HepG2 (cell line): ENCODE measurements around the gene SLC13A5. TPM values are rescaled to one million over a fixed set of nuclear protein-coding genes. Genes with fewer than 3 reads are reported as not detected.

Source experiments
- ATAC-seq: fragments of 200-7000 bp; cut with Tn5 transposase; 3 replicates; pipeline ENCODE4 v1.9.1; 2020; ENCODE audit warnings: mild to moderate bottlenecking, moderate library complexity
- BruUV-seq: library from RNA; stranded (reverse); fragments of 400-500 nt; replicated peaks from 2 replicates; lab custom pipeline; 2021; lab: Mats Ljungman, UMichigan
- CTCF ChIA-PET: fragments of 300-600 bp; formaldehyde crosslinking; extraction: SDS; loops from one replicate; lab custom pipeline; 2021; ENCODE audit warnings: low total read pairs, inconsistent platforms, low intra/inter-chr PET ratio; lab: Yijun Ruan, JAX
- POLR2A ChIA-PET: fragments of 350-600 bp; sonication (Branson Sonifier 250); formaldehyde crosslinking; loops from one replicate; lab custom pipeline; 2020; ENCODE audit warnings: antibody characterized with exemption, inconsistent platforms; lab: Yijun Ruan, JAX
- DNase-seq: peaks from one replicate; pipeline ENCODE4 v3.0.0-alpha.2; 2015; ENCODE audit warnings: low spot score
- FAIRE-seq: peaks from 3 replicates; lab custom pipeline; 2011; peaks lifted over from hg19 to GRCh38; lab: Jason Lieb, UNC
- H2AFZ ChIP-seq: one replicate; pipeline ENCODE4 v1.6.1; 2011; ENCODE audit warnings: low read length, inconsistent platforms
- H3K27ac ChIP-seq: fragments of 300-600 bp; 3 replicates; pipeline ENCODE4 v1.8.0; 2011; ENCODE audit warnings: mixed run types, mild to moderate bottlenecking, mixed read lengths, low read length, inconsistent platforms; ENCODE audit not compliant: insufficient read depth; ENCODE audit errors: extremely low read length
- H3K27me3 ChIP-seq, 2 experiments: fragments of 200-600 bp in 1 of 2; 2 replicates in 1 of 2; 3 replicates in 1 of 2; pipeline versions ENCODE4 v1.6.0 to v1.8.0; 2011; ENCODE audit warnings: low read length in 2 of 2, mild to moderate bottlenecking in 2 of 2, moderate library complexity in 2 of 2, inconsistent platforms in 1 of 2; ENCODE audit not compliant: insufficient read depth in 2 of 2, control insufficient read depth in 1 of 2
- H3K36me3 ChIP-seq, 2 experiments: fragments of 200-600 bp in 1 of 2; replicated peaks in 1 of 2; 2 replicates in 1 of 2; 3 replicates in 1 of 2; pipeline versions ENCODE4 v1.5.1 to v1.8.0; 2011; ENCODE audit warnings: low read length in 2 of 2, inconsistent platforms in 1 of 2; ENCODE audit not compliant: insufficient read depth in 2 of 2, control insufficient read depth in 1 of 2
- H3K4me1 ChIP-seq: 2 replicates; pipeline ENCODE4 v1.5.1; 2012; ENCODE audit warnings: low read length, inconsistent platforms; ENCODE audit not compliant: insufficient read depth
- H3K4me2 ChIP-seq: 2 replicates; pipeline ENCODE4 v1.6.0; 2011; ENCODE audit warnings: low read depth, low read length, inconsistent platforms
- H3K4me3 ChIP-seq, 3 experiments: fragments of 200-600 bp in 1 of 3; sonication (generic), shearing (Covaris generic) in 1 of 3; replicated peaks in 1 of 3; 2 replicates each; pipeline ENCODE4 v1.5.1; 2011 to 2016; ENCODE audit warnings: low read length in 3 of 3, inconsistent platforms in 2 of 3, low read depth in 2 of 3, mild to moderate bottlenecking in 2 of 3, control low read depth in 1 of 3, mixed read lengths in 1 of 3; ENCODE audit not compliant: insufficient read depth in 1 of 3
- H3K79me2 ChIP-seq: one replicate; pipeline ENCODE4 v1.6.1; 2011; ENCODE audit warnings: low read length, inconsistent platforms; ENCODE audit not compliant: insufficient read depth
- H3K9ac ChIP-seq: 2 replicates; pipeline ENCODE4 v1.6.0; 2011; ENCODE audit warnings: mild to moderate bottlenecking, low read depth, low read length, inconsistent platforms; ENCODE audit not compliant: insufficient read depth
- H3K9me3 ChIP-seq: 2 replicates; pipeline ENCODE4 v1.5.1; 2012; ENCODE audit warnings: mild to moderate bottlenecking, low read length
- H4K20me1 ChIP-seq: 2 replicates; pipeline ENCODE4 v1.6.0; 2011; ENCODE audit warnings: inconsistent platforms, mild to moderate bottlenecking, low read length, moderate library complexity; ENCODE audit not compliant: insufficient read depth
- ETV5 ChIP-seq: IDR thresholded peaks from 2 replicates; pipeline ENCODE4 v1.6.1; 2018; ENCODE audit warnings: missing biosample characterization, missing genetic modification reagents, inconsistent platforms, borderline replicate concordance
- KLF15 ChIP-seq: sonication (generic); formaldehyde crosslinking; IDR thresholded peaks from 2 replicates; pipeline ENCODE4 v1.8.1; 2023; ENCODE audit warnings: borderline replicate concordance, mild to moderate bottlenecking, inconsistent platforms, missing genetic modification reagents, mixed read lengths
- SAP130 ChIP-seq: IDR thresholded peaks from 2 replicates; pipeline ENCODE4 v1.6.1; 2016; ENCODE audit warnings: low read depth
- SP2 ChIP-seq: sonication (generic); formaldehyde crosslinking; IDR thresholded peaks from 2 replicates; pipeline ENCODE4 v1.5.1; 2020; ENCODE audit warnings: mild to moderate bottlenecking, missing genetic modification reagents
- ZBTB8A ChIP-seq: sonication (generic); formaldehyde crosslinking; IDR thresholded peaks from 2 replicates; pipeline ENCODE4 v1.4.0; 2020; ENCODE audit warnings: mild to moderate bottlenecking, low read depth, missing genetic modification reagents, borderline replicate concordance
- ZNF326 ChIP-seq: sonication (generic); formaldehyde crosslinking; IDR thresholded peaks from 2 replicates; pipeline ENCODE4 v1.4.0; 2020; ENCODE audit warnings: missing genetic modification reagents, borderline replicate concordance
- ZNF629 ChIP-seq: sonication (generic); formaldehyde crosslinking; conservative IDR thresholded peaks from 2 replicates; pipeline ENCODE4 v1.5.0; 2020; ENCODE audit warnings: missing genetic modification reagents
- WGBS: methylation state at CpG from one replicate; pipeline ENCODE4 v1.1.6; 2017; ENCODE audit warnings: low lambda C conversion rate; 5-methylcytosine and 5-hydroxymethylcytosine counted together
- in situ Hi-C: cut with HindIII; loops from 2 replicates; pipeline ENCODE4 v1.10.0; 2017; ENCODE audit warnings: low pct_unique_long_range_greater_than_20kb; ENCODE audit not compliant: extremely low pct_ligation_motif_present
- intact Hi-C: fragments of 100-400 bp; cut with micrococcal nuclease; formaldehyde crosslinking; loops from one replicate; pipeline ENCODE4 v1.10.0; 2022; ENCODE audit not compliant: unreplicated experiment
- polyA plus RNA-seq, 8 experiments: library from polyadenylated mRNA; depleted of rRNA in 3 of 8; stranded (reverse) in 7 of 8; unstranded in 1 of 8; fragments of >200 nt; fragmentation: Illumina TruSeq in 4 of 8; extraction: Trizol in 4 of 8; gene quantifications; 2 replicates each; pipeline versions ENCODE4 v1.2.1 to v1.2.3, GENCODE V29; 2011 to 2016; ENCODE audit warnings: low read depth in 4 of 8, missing spikeins in 1 of 8, mixed read lengths in 1 of 8; ENCODE audit not compliant: insufficient read depth in 1 of 8
- total RNA-seq, 5 experiments: library from RNA; depleted of rRNA; stranded (reverse); fragments of >200 nt; fragmentation: Illumina TruSeq; extraction: Trizol; gene quantifications; 2 replicates each; pipeline ENCODE4 v1.2.3, GENCODE V29; 2016; ENCODE audit warnings: low read depth in 1 of 5

SLC13A5 gene
- total and polyA plus RNA-seq, 2 of the 13 experiments (the other 11 are each of a cell fraction or from before 2014, with no cell fraction given): 42.8 to 310 TPM

DNA sequence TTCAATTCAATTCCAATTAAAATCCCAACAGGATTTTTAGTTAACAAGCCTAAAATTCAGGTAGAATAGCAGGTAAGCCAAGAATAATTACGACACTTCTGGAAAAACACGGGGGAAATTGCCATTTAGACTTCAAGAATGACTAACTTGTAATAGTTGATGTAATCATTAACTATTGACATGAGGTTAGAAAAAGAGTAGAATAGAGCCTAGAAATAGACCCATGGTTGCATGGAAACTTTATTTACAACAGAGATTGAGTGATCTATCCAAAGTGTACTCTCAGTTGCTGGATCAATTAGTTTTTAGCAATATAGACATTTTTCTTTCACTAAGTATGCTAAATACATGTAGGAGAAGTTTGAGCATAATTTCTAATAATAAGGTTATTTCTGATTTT, 3.6 kb upstream of the SLC13A5 start (continued):
- TF ChIP-seq ZBTB8A (CRISPR knock-in tag): no peak
- TF ChIP-seq SAP130 (CRISPR knock-in tag): no peak
- no peak for TF ChIP-seq ETV5 (CRISPR knock-in tag)
- TF ChIP-seq, all 625 proteins: peak for 6

DNA sequence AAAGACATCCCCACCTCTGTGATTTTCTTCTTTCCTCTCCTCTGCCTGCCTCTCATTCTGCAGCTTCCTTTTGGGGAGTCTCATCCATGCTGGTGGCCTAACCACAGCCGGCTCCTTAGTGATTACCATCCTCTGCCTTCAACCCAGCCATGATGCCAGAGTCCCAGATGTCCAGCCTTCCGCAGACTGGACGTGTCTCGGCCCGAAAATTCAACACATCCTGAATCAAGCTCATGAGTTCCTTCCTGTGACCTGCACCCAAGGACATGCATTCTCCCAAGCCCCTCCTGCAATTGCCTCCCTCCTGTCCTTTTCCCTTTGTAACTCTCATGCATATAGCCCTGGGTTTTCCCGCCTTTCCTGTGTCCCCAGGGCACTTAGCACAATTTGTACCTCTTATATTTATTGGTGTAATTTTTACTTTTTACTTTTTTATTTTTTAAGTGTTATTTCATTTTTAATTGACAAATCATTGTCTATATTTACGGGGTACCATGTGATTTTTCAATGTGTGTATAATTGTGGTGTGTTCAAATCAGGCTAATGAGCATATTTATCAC, 1.2 kb upstream of the SLC13A5 start:
- DNase-seq (no peak), FAIRE-seq (no peak), ATAC-seq (no peak)
- H3K27me3 ChIP-seq: no peaks in the 10 kb centered on the region; a peak in 1 of 5 replicates
- 78% methylated on average over 7 of the region's 7 CpGs for WGBS
- ChIA-PET POLR2A (interaction anchor here (1.3 to 7.8 kb wide), 3 partner anchors 14 to 48 kb away, joined by 3 to 419 read pairs (median 59); no protein-coding TSS in a partner anchor), CTCF (interaction anchor here (3.6 kb wide), 1 partner anchor 49 kb away, joined by 52 read pairs; no protein-coding TSS in a partner anchor)
- H3K4me3 ChIP-seq: no peak overlapping the region
- no peak overlapping the region for H3K9ac ChIP-seq
- H3K79me2 ChIP-seq: peaks cover 30% of the 10 kb centered on the region
- TF ChIP-seq ZNF326 (CRISPR knock-in tag) (no peak), KLF15 (CRISPR knock-in tag) (no peak), SP2 (no peak), ZNF629 (no peak)
- in situ Hi-C loops (loop anchor here (5.0 kb wide), 1 partner anchor 47 kb away; no protein-coding TSS in a partner anchor), intact Hi-C loops (loop anchor here (10.0 kb wide), 1 partner anchor 80 kb away; no protein-coding TSS in a partner anchor)
- H3K27ac ChIP-seq: no peak overlapping the region
- H3K4me1 ChIP-seq: peaks cover 54% of the 10 kb centered on the region
- no peak overlapping the region for H2AFZ ChIP-seq
- no TSS peak for BruUV-seq
- H3K4me2 ChIP-seq: no peak overlapping the region
- H4K20me1 ChIP-seq: no peaks in the 10 kb centered on the region
- no peaks in the 10 kb centered on the region for H3K36me3 ChIP-seq
- H3K9me3 ChIP-seq: peaks cover 7% of the 10 kb centered on the region; the same call in 1 of the 2 replicates
